ENCODE results near the gene PHLPP1. TPM values are rescaled to one million over a fixed set of nuclear protein-coding genes. Genes with fewer than 3 reads are reported as not detected.

Gene PHLPP1
- total RNA-seq, 3 donors from 2014 or later: 9.8 to 19.9 (median 15.4) TPM

DNA sequence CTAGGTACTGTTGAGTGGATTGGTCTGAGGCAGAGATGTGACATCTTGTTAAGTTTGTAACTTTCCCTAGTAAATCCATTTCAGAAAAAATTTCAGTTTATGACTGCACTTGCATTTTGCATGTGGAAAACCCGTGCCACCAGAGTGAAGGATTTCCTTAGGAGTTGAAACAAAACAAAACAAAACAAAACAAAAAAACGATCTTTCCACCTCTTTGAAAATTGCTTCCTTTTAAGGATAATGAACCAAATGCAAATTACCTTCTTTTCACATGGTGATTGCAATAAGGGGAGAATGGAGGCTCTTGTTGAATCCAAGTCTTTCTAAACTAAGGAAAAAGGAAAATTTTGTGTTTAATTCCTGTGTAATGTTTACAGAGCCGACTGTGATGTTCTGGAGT, 43.2 kb downstream of the PHLPP1 start:
- Histone ChIP-seq H3K27me3 (no peaks in the 10 kb centered on the region), H3K4me3 (no peak overlapping the region), H3K27ac (no peak overlapping the region), H3K36me3 (no peaks in the 10 kb centered on the region), H3K4me1 (peaks cover 0 to 4% of the 10 kb centered on the region in 2 donors), H3K9me3 (no peaks in the 10 kb centered on the region)
- intact Hi-C loops (cut with DNase I; ENCODE audit: low total_unique reads): no loop called here
- no peak for DNase-seq (ENCODE audit: low spot score in 2 of 2)
- TF ChIP-seq POLR2A (IDR thresholded peaks at IDR 0.05) (no peak), POLR2AphosphoS5 (IDR thresholded peaks at IDR 0.05) (no peak)
- TF ChIP-seq, protein P1, sequence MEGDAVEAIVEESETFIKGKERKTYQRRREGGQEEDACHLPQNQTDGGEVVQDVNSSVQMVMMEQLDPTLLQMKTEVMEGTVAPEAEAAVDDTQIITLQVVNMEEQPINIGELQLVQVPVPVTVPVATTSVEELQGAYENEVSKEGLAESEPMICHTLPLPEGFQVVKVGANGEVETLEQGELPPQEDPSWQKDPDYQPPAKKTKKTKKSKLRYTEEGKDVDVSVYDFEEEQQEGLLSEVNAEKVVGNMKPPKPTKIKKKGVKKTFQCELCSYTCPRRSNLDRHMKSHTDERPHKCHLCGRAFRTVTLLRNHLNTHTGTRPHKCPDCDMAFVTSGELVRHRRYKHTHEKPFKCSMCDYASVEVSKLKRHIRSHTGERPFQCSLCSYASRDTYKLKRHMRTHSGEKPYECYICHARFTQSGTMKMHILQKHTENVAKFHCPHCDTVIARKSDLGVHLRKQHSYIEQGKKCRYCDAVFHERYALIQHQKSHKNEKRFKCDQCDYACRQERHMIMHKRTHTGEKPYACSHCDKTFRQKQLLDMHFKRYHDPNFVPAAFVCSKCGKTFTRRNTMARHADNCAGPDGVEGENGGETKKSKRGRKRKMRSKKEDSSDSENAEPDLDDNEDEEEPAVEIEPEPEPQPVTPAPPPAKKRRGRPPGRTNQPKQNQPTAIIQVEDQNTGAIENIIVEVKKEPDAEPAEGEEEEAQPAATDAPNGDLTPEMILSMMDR (IDR thresholded peaks at IDR 0.05): no peak

DNA sequence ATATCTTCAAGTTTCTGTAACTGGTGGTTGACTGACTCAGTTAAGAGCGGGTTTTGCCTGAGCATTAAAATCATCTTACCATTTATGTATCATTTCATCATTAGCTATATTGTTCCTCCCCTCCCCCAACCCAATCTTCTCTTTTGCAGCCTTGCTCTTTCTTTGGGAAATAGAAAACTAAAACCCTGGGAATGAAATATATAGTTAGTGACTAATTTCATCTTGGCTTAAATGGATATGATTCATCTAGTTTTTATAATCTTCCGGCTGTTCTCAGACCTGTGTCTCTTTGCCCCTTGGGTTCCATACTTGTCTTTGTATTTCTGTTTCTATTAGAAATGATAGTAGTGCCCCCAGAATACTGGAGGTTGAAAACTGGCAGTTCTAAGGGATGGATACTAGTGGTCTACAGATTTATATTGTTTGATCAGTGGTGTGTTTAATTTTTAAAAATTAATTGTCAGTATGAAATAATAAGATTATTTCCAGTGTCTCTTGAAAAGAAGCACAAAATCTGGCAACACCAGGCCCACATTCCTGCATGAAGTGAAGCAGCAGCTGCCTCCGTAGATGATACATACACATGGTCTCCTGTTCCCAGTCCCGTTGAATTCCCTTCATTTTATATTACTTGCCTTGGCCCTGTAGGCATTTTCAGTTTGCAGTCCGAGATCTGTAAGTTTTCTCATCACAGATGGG, 44.5 kb downstream of the PHLPP1 start:
- no peaks in the 10 kb centered on the region for H3K9me3 ChIP-seq
- no peak overlapping the region for H3K4me3 ChIP-seq
- H3K27me3 ChIP-seq: no peaks in the 10 kb centered on the region
- no peaks in the 10 kb centered on the region for H3K36me3 ChIP-seq
- peaks cover 0 to 4% of the 10 kb centered on the region in 2 donors for H3K4me1 ChIP-seq
- TF ChIP-seq POLR2A (IDR thresholded peaks at IDR 0.05) (no peak), POLR2AphosphoS5 (IDR thresholded peaks at IDR 0.05) (no peak)
- TF ChIP-seq, protein P1 (IDR thresholded peaks at IDR 0.05): no peak
- H3K27ac ChIP-seq: peak overlapping the region in 1 of 2 donors; percentile 37
- DNase-seq (ENCODE audit: low spot score in 2 of 2): no peak
- intact Hi-C loops (cut with DNase I; ENCODE audit: low total_unique reads): no loop called here

DNA sequence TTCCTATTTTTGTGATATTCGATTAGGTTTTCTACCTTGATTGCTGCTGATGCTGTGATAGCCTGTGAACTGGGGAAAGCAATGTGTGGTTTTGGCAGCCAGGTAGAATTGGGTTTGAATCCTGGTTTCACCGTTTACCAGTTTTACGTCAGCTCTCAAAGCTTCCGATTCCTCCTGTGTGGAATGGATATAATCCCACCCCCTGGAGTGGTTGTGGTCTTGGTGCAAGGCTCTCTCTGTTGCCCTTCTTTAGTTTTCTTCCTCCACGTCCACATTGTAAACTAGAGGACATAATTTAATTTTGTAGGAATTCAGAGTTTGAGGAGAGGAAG, 45.0 kb downstream of the PHLPP1 start:
- DNase-seq (ENCODE audit: low spot score in 2 of 2): no peak
- no peaks in the 10 kb centered on the region for H3K36me3 ChIP-seq
- TF ChIP-seq, protein P1 (IDR thresholded peaks at IDR 0.05): no peak
- TF ChIP-seq POLR2A (IDR thresholded peaks at IDR 0.05) (no peak), POLR2AphosphoS5 (IDR thresholded peaks at IDR 0.05) (no peak)
- H3K4me1 ChIP-seq: peaks cover 0 to 4% of the 10 kb centered on the region in 2 donors
- peak overlapping the region in 1 of 2 donors; percentile 37 for H3K27ac ChIP-seq
- no peak overlapping the region for H3K4me3 ChIP-seq
- H3K9me3 ChIP-seq: no peaks in the 10 kb centered on the region
- no peaks in the 10 kb centered on the region for H3K27me3 ChIP-seq
- intact Hi-C loops (cut with DNase I; ENCODE audit: low total_unique reads): no loop called here

DNA sequence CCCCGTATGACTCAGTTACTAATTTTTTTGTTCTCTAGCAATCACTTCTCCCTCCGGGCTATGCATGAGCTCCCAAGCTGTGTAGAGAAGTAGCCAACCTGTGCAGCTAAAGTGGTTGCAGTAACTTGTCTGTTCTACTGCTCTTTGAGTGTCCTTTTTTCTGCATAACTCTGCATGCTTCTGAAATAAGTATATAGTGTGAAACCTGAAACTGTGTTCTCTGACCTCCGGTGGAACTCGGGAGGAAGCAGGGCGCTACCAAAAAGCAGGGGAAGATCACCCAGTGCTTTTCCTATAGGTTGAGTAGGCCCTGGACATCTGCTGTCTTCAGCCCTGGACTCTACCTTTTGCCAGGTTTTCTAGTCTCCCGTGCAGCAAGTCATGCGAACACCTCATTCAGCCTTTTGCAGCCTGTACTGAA, 47.8 kb downstream of the PHLPP1 start:
- Histone ChIP-seq H3K4me3 (no peak overlapping the region), H3K27me3 (no peaks in the 10 kb centered on the region), H3K36me3 (no peaks in the 10 kb centered on the region), H3K9me3 (no peaks in the 10 kb centered on the region), H3K4me1 (peaks cover 0 to 4% of the 10 kb centered on the region in 2 donors), H3K27ac (no peak overlapping the region)
- intact Hi-C loops (cut with DNase I; ENCODE audit: low total_unique reads): no loop called here
- no peak for DNase-seq (ENCODE audit: low spot score in 2 of 2)
- TF ChIP-seq POLR2AphosphoS5 (IDR thresholded peaks at IDR 0.05) (no peak), POLR2A (IDR thresholded peaks at IDR 0.05) (no peak)
- TF ChIP-seq, protein P1 (IDR thresholded peaks at IDR 0.05): no peak

DNA sequence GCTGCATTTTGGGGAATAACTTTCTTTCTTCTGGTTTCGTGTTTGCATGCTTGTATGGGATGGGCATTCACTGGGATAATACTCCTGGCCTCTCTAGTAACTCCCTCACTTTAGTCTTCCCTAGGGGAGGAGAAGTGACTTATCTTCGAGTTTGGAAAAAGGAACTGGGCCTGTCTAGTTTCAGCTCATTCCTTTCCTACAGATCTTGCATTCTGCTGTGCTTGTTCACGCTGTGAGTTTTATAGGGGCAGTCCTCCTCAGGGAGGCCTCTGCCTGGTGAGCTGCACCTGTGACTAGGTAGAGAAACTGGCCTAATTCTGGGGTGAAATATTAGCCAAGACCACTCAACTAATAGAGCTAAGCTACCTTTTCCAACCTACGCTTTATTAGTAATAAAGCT, 50.9 kb downstream of the PHLPP1 start:
- intact Hi-C loops (cut with DNase I; ENCODE audit: low total_unique reads): no loop called here
- H3K4me3 ChIP-seq: no peak overlapping the region
- H3K27me3 ChIP-seq: no peaks in the 10 kb centered on the region
- H3K9me3 ChIP-seq: no peaks in the 10 kb centered on the region
- TF ChIP-seq POLR2A (IDR thresholded peaks at IDR 0.05): no peak
- peaks cover 0 to 6% of the 10 kb centered on the region in 2 donors for H3K4me1 ChIP-seq
- peak overlapping the region in 1 of 2 donors; percentile 81 for H3K27ac ChIP-seq
- H3K36me3 ChIP-seq: no peaks in the 10 kb centered on the region
- DNase-seq (ENCODE audit: low spot score in 2 of 2): no peak
